Skeletal muscle tissue (tissue), 4 donors: ENCODE measurements around the gene ABHD2. TPM values are rescaled to one million over a fixed set of nuclear protein-coding genes. Genes with fewer than 3 reads are reported as not detected.

Source experiments
- H3K27ac ChIP-seq: one replicate; pipeline ENCODE4 v1.7.0; 2013; ENCODE audit warnings: mild to moderate bottlenecking, low read depth, low read length, inconsistent platforms
- H3K27me3 ChIP-seq, 3 donors: one replicate each; pipeline ENCODE4 v1.7.0; 2013; ENCODE audit warnings: low read length in 3 of 3; ENCODE audit not compliant: control insufficient read depth in 3 of 3, insufficient read depth in 3 of 3
- H3K36me3 ChIP-seq, 3 donors: one replicate each; pipeline ENCODE4 v1.7.0; 2013; ENCODE audit warnings: low read length in 3 of 3; ENCODE audit not compliant: control insufficient read depth in 3 of 3, insufficient read depth in 3 of 3
- H3K4me1 ChIP-seq, 3 donors: one replicate each; pipeline ENCODE4 v1.7.0; 2013; ENCODE audit warnings: low read length in 3 of 3, mild to moderate bottlenecking in 3 of 3; ENCODE audit not compliant: control insufficient read depth in 3 of 3, insufficient read depth in 3 of 3
- H3K4me3 ChIP-seq, 3 donors: one replicate each; pipeline ENCODE4 v1.7.0; 2013; ENCODE audit warnings: low read length in 3 of 3
- H3K9ac ChIP-seq, 3 donors: one replicate each; pipeline ENCODE4 v1.7.0; 2013; ENCODE audit warnings: low read length in 3 of 3, mild to moderate bottlenecking in 3 of 3, moderate library complexity in 2 of 3, low read depth in 1 of 3
- H3K9me3 ChIP-seq, 3 donors: one replicate each; pipeline ENCODE4 v1.7.0; 2013; ENCODE audit warnings: low read length in 3 of 3; ENCODE audit not compliant: control insufficient read depth in 3 of 3
- total RNA-seq: library from RNA; depleted of rRNA; stranded (reverse); fragments of >200 nt; gene quantifications from one replicate; pipeline ENCODE4 v1.2.3, GENCODE V29; 2014
- donor health status: Osteomylitis.

ABHD2 gene
- total RNA-seq, 1 donor from 2014 or later: 23.0 TPM

DNA sequence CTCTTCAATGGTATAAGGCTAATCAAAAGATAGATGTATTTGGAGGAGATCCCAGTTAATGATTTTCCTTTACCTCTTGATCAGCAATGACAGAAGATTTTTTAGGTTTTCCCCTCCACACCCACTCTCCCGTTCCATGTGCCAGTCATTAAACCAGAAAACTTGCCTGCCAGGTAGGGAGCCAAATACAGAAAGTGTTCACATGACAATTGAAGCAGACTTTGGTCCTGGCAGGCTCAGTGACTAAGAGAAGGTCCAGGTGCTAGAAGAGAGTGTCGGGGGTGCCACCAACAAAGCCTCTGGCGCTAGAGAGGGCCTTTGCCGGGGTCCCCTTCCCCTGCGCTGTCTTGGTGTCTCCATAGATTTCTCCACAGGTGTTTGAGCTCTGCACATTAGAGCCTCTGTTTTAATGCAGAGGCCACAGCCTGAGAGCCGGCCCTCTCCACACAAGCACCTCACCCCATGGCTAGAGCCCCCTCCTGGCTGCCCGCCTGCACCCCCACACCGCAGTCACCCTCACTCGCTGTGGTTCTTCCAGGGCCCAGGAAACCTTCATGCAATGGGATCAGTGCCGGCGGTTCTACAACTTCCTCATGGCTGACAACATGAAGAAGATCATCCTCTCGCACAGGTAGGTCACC, 96.8 kb downstream of the ABHD2 start:
- no peak overlapping the region for H3K27ac ChIP-seq
- peak overlapping the region in 1 of 3 donors; percentile 25 for H3K9ac ChIP-seq
- no peak overlapping the region for H3K4me3 ChIP-seq
- peaks cover 47 to 50% (median 49%) of the 10 kb centered on the region in 3 donors for H3K36me3 ChIP-seq
- no peaks in the 10 kb centered on the region for H3K9me3 ChIP-seq
- H3K4me1 ChIP-seq: no peaks in the 10 kb centered on the region
- H3K27me3 ChIP-seq: no peaks in the 10 kb centered on the region

DNA sequence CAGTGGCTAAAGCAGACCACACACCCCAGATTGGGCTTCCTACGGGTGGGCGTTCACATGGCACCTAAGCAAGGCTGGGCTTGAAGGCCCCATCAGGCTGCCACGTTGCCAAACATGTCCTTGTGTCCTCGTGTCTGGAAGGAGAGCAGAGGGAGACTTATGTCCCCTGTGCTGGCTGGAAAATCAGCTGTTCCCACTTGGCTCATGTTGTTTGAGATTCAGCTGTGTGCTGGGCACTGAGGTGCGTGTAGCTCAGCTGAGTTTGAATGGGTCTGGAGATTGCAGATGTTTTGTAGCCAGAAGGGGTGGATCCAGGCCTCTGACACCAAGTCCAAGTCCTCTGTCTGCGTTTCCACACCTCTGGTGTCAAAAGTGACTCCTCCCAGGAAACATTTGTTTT, 98.5 kb downstream of the ABHD2 start:
- no peak overlapping the region for H3K4me3 ChIP-seq
- H3K4me1 ChIP-seq: no peaks in the 10 kb centered on the region
- no peak overlapping the region for H3K9ac ChIP-seq
- H3K36me3 ChIP-seq: peaks cover 56 to 66% (median 59%) of the 10 kb centered on the region in 3 donors
- H3K9me3 ChIP-seq: no peaks in the 10 kb centered on the region
- H3K27ac ChIP-seq: no peak overlapping the region
- H3K27me3 ChIP-seq: no peaks in the 10 kb centered on the region

DNA sequence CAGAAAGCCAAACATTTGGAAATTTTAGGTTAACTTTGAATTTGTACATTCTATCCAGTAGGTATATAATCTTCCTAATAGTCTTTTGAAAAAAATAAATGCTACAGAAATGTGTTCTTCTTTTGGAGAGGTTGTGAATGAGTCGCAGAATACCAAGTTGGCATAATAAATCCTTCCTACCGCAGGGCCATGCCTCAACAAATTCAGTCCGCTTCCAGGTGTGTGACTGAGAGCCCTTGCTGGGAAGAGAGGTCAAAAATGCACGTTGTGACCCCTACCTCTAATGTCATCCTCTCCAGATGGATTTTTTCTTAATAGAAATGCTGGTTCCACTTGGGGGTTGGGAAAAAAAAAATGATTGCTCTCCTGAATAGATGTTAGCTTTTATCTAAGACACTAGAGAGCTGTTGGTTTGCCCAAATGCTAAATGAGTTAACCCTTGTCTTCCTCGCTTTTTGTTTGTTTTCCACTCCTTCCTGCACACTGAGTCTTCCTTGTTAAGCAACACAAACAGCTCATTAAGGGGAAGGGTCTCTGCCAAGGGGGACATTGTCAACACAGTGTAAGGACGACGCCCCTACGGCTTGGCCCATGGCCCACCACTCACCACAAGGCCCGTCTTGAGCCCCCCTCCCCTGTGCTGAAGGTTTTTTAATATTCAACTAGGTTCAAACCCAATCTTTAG, 99.2 kb downstream of the ABHD2 start:
- Histone ChIP-seq H3K4me3 (no peak overlapping the region), H3K9ac (no peak overlapping the region)

DNA sequence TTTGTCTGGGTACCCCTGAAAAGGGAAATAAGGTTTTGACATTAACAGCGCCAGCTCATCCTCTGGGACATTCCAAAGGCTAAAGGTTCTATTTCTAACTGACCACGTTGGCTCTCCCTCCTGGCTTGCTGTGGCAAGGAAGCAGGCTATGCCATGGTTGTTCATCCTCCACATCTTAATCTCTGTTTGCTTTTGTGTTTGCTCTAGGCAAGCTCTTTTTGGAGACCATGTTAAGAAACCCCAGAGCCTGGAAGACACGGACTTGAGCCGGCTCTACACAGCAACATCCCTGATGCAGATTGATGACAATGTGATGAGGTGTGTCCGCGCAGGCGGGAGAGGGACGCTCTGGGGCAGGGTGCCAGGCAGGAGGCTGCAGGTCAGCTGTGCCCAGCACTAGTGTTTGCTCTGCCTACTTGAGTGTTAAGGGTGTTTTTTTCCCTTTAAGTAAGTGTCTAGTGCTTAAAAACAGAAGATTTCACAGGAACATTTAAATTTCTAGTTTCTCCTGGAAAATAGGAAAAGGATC, 99.8 kb downstream of the ABHD2 start:
- Histone ChIP-seq H3K9me3 (no peaks in the 10 kb centered on the region), H3K27me3 (no peaks in the 10 kb centered on the region), H3K36me3 (peaks cover 61 to 77% (median 69%) of the 10 kb centered on the region in 3 donors), H3K4me3 (no peak overlapping the region), H3K4me1 (no peaks in the 10 kb centered on the region), H3K27ac (no peak overlapping the region), H3K9ac (no peak overlapping the region)

More for the DNA sequence above, 99.2 kb downstream of the ABHD2 start:
- peaks cover 55 to 71% (median 64%) of the 10 kb centered on the region in 3 donors for H3K36me3 ChIP-seq
- no peaks in the 10 kb centered on the region for H3K27me3 ChIP-seq
- H3K9me3 ChIP-seq: no peaks in the 10 kb centered on the region
- H3K4me1 ChIP-seq: no peaks in the 10 kb centered on the region
- H3K27ac ChIP-seq: no peak overlapping the region

DNA sequence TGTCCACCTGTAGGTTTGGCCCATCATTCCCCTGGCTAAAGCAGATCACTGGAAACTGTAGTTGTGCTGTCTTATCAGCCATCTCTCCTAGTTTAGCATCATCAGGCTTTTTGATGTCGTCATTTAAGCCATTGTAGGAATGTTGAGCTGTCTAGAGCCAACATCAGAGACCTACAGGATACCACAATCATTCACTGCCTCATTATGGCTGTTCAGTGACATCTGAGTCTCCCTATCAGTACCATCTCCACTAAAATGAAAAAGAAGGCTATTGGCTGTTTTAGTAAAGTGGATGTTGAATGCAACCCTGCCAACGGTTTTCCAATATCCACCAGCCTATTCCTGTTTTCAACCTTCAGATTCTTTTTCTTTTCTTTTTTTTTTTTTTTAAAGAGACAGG, 103.9 kb downstream of the ABHD2 start:
- Histone ChIP-seq H3K27ac (no peak overlapping the region), H3K36me3 (peaks cover 61 to 77% (median 65%) of the 10 kb centered on the region in 3 donors), H3K9me3 (no peaks in the 10 kb centered on the region), H3K4me1 (peaks cover 3 to 9% (median 3%) of the 10 kb centered on the region in 3 donors), H3K4me3 (no peak overlapping the region), H3K27me3 (no peaks in the 10 kb centered on the region), H3K9ac (no peak overlapping the region)

DNA sequence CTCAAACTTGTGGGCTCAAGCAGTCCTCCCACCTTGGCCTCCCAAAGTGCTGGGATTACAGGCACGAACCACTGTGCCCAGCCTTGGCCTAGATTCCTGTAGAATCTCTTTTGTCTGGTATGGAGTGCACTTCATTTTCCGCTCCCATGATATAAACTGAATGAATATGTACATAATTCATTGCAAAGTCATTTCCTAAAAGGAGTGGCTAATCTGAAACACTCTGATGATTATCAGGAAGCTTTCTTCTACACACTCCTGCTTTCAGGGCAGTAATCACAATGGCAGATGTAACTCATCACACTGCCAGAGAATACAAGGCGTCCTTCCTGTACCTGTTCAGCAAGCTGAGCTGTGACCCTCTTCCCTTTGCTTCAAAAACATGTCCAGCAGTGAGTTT, 104.5 kb downstream of the ABHD2 start:
- Histone ChIP-seq H3K36me3 (peaks cover 55 to 74% (median 64%) of the 10 kb centered on the region in 3 donors), H3K27ac (no peak overlapping the region), H3K4me3 (no peak overlapping the region), H3K27me3 (no peaks in the 10 kb centered on the region), H3K9me3 (no peaks in the 10 kb centered on the region), H3K9ac (no peak overlapping the region), H3K4me1 (peaks cover 3 to 9% (median 4%) of the 10 kb centered on the region in 3 donors)

DNA sequence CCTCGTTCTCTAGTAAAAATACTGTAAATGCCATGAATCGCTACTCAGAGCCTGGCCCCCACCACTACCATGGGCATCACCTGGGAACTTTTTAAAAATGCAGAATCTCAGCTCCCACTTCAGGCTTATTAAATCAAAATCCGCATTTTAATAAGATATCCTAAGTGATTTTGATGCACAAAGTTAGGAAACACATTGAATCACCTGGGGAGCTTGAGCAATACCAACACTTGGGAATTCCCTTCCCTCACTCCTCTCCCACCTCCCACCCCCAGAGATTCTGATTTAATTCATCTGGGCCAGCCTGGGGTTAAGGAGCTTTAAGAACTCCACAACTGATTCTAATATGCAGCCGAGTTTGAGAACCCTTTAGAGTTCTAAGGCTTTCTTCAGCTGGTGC, 106.4 kb downstream of the ABHD2 start:
- Histone ChIP-seq H3K4me3 (no peak overlapping the region), H3K9me3 (no peaks in the 10 kb centered on the region), H3K36me3 (peaks cover 44 to 72% (median 49%) of the 10 kb centered on the region in 3 donors), H3K9ac (no peak overlapping the region), H3K27ac (no peak overlapping the region), H3K27me3 (no peaks in the 10 kb centered on the region), H3K4me1 (peaks cover 3 to 16% (median 4%) of the 10 kb centered on the region in 3 donors)

DNA sequence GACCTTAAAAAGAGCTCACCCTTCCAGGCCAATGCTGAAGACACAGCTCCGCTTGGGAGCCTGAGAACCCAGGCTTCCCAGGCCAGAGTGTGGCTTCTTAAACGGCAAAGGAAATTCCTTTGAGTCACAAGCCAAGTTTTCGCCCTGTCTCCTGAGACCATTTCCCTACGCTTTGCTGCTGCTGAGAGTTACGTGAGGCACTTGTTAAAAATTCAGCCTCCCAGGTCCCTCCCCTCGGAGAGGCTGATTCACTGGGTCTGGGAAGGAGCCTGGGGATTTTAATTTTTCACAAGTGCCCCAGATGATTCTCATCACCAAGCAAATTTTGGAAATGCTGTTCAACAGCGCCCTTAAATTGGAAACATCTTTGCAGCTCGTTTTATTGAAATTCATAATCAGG, 107.6 kb downstream of the ABHD2 start:
- H3K4me1 ChIP-seq: peaks cover 3 to 16% (median 4%) of the 10 kb centered on the region in 3 donors
- peak overlapping the region; percentile 34 for H3K27ac ChIP-seq
- peaks cover 36 to 66% (median 39%) of the 10 kb centered on the region in 3 donors for H3K36me3 ChIP-seq
- no peak overlapping the region for H3K9ac ChIP-seq
- no peak overlapping the region for H3K4me3 ChIP-seq
- H3K9me3 ChIP-seq: no peaks in the 10 kb centered on the region
- no peaks in the 10 kb centered on the region for H3K27me3 ChIP-seq

DNA sequence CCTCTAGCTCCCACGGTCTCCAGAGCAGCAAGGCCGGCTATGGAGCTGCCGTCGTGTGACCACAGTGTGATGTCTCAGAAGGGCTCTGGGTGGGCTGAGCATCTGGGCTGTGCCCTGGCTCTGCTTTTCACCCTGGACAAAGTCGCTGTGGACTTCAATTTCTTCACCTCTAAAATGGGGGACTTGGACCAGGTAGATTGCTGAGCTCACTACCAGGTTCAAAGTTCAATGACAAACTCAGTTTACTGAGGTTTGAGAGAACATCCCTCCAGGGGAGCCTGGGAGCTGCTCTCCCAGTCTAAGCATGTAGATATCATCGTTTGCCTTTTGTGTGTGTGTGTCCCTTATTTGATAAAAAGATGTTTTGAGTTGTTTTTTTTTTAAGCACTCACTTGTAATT, 108.0 kb downstream of the ABHD2 start:
- H3K27ac ChIP-seq: peak overlapping the region; percentile 34

DNA sequence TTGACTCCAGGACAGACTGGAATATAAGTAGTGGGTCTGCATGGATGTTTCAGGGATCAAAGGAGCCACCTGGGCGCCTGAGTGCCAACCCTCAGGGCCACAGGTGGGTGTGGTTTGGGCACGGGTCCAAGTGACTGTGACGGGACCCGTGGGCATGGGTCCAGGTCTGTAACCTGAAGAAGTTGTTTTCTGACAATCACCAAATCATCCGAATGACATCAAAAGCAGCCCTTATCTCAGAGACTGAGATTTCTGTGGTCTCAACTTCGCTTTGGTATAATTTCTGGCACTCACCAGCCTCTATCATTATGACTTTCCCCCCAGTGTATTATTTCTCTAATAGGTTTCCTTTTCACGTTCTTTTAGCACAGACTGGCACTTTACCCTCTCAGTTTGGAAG, 108.7 kb downstream of the ABHD2 start:
- Histone ChIP-seq H3K36me3 (peaks cover 30 to 56% (median 31%) of the 10 kb centered on the region in 3 donors), H3K4me3 (no peak overlapping the region), H3K9me3 (no peaks in the 10 kb centered on the region), H3K4me1 (peaks cover 3 to 16% (median 4%) of the 10 kb centered on the region in 3 donors), H3K27me3 (no peaks in the 10 kb centered on the region), H3K9ac (no peak overlapping the region), H3K27ac (no peak overlapping the region)

More for the DNA sequence above, 108.0 kb downstream of the ABHD2 start:
- Histone ChIP-seq H3K36me3 (peaks cover 32 to 62% (median 35%) of the 10 kb centered on the region in 3 donors), H3K27me3 (no peaks in the 10 kb centered on the region), H3K4me3 (no peak overlapping the region), H3K9me3 (no peaks in the 10 kb centered on the region), H3K9ac (no peak overlapping the region), H3K4me1 (peaks cover 3 to 16% (median 4%) of the 10 kb centered on the region in 3 donors)
